Measurements from ENCODE around the gene PTTG1. TPM values are rescaled to one million over a fixed set of nuclear protein-coding genes. Genes with fewer than 3 reads are reported as not detected.

The PTTG1 gene
- polyA plus RNA-seq, 1 donor (not counting 4 experiments of a cell fraction or from before 2014, with no cell fraction given): 112 TPM

DNA sequence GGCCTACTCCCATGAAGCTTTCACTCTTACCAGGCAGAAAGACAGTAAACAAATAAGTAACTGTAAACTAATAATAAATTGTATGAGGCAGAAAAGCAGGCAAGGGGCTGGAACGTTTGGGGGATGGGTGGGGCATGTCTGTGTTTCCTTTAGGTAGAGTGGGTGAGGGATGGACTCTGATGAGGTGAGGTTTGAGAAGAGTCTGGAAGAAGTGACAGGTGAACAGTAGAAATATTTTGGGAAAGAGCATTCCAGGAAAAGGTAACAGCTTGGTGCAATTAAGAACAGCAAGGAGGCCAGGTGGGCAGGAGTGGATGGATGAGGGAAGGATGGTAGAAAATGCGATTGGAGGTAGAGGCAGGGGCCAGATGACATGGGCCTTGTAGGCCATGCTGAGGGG lies 56.5 kb downstream of the PTTG1 start:
- TF ChIP-seq EZH2 (IDR thresholded peaks at IDR 0.05; ENCODE audit: low read length) (no peak), CTCF (optimal IDR thresholded peaks at IDR 0.05 in 1 of 3, IDR thresholded peaks at IDR 0.05 in 1 of 3, conservative IDR thresholded peaks at IDR 0.05 in 1 of 3; ENCODE audit: extremely low read depth in 1 of 3, insufficient read depth in 2 of 3, low read length in 3 of 3) (no peak)
- Histone ChIP-seq H3K9ac (ENCODE audit: control insufficient read depth, extremely low read depth, insufficient read depth, low read length) (no peak overlapping the region), H3K9me1 (ENCODE audit: control insufficient read depth, extremely low read depth, insufficient read depth, low read length) (no peaks in the 10 kb centered on the region), H3K27me3 (ENCODE audit: control insufficient read depth, extremely low read depth, insufficient read depth, low read length) (no peaks in the 10 kb centered on the region), H3K27ac (ENCODE audit: control insufficient read depth, insufficient read depth, low read length) (no peak overlapping the region), H3K79me2 (ENCODE audit: control insufficient read depth, insufficient read depth, low read length) (no peaks in the 10 kb centered on the region), H3K9me3 (ENCODE audit: control insufficient read depth, low read depth, low read length) (no peaks in the 10 kb centered on the region), H4K20me1 (ENCODE audit: control insufficient read depth, extremely low read depth, insufficient read depth, low read length) (no peaks in the 10 kb centered on the region), H2AFZ (ENCODE audit: control insufficient read depth, low read length) (no peak overlapping the region), H3K4me2 (ENCODE audit: control insufficient read depth, extremely low read depth, insufficient read depth, low read depth, low read length) (no peak overlapping the region), H3K36me3 (ENCODE audit: control insufficient read depth in 2 of 2, extremely low read depth in 1 of 2, insufficient read depth in 2 of 2, low read length in 2 of 2) (no peaks in the 10 kb centered on the region), H3K4me3 (ENCODE audit: control insufficient read depth in 2 of 3, extremely low read depth in 1 of 3, insufficient read depth in 2 of 3, low read depth in 1 of 3, low read length in 3 of 3) (no peak overlapping the region), H3K4me1 (ENCODE audit: control insufficient read depth, extremely low read depth, insufficient read depth, low read length) (peaks cover 6% of the 10 kb centered on the region)
- no peak for DNase-seq (ENCODE audit: low read depth, low spot score)
- dilution Hi-C loops (cut with MboI; ENCODE audit: extremely low pct_ligation_motif_present, low sequenced_read_pairs): no loop called here
- no peak for FAIRE-seq

Small RNA genes within 50 kb of the gene (small RNA-seq; reads per million reads assigned to genes)
- 0 reads per million in 3 experiments for gene MIR3142 (ENCODE audit: insufficient read length in 3 of 3, low read depth in 3 of 3, low replicate concordance in 1 of 3)

Other genes starting within 250 kb of the PTTG1 start
- 0.25 to 1.7 TPM in 2 of 3 replicates, not detected in the other for gene FABP6, start 192.3 kb upstream of the PTTG1 start, polyA plus RNA-seq
- 1.6 to 4.2 TPM (median 2.1 TPM) in 3 replicates for gene CCNJL, start 109.3 kb upstream of the PTTG1 start, polyA plus RNA-seq
- 0.03 to 0.07 TPM (median 0.05 TPM) in 3 replicates for gene C1QTNF2, start 51.2 kb upstream of the PTTG1 start, polyA plus RNA-seq
- gene FAM200C, start 21.8 kb upstream of the PTTG1 start, polyA plus RNA-seq: 0.93 to 1.7 TPM (median 1.0 TPM) in 3 replicates
- gene SLU7, start 2.8 kb upstream of the PTTG1 start, polyA plus RNA-seq: 18.0 to 29.7 TPM (median 24.0 TPM) in 3 replicates